Tibial nerve (tissue), 4 donors: Measurements from ENCODE around the gene BACH1.

Experiments used
- EP300 ChIP-seq, 2 donors: sonication (generic); formaldehyde crosslinking; IDR thresholded peaks; one replicate each; pipeline ENCODE4 v1.6.1; 2017; ENCODE audit warnings: antibody characterized with exemption in 2 of 2, mild to moderate bottlenecking in 1 of 2
- TF ChIP-seq, protein P1 (sequence below), 5 experiments: fragments of 200-600 bp in 3 of 5; fragments of 450-650 bp in 2 of 5; sonication (generic) in 3 of 5; IDR thresholded peaks; one replicate each; pipeline ENCODE4 v1.5.1; 2016 to 2019; ENCODE audit warnings: antibody characterized with exemption in 5 of 5, mild to moderate bottlenecking in 3 of 5, moderate library complexity in 2 of 5

DNA sequence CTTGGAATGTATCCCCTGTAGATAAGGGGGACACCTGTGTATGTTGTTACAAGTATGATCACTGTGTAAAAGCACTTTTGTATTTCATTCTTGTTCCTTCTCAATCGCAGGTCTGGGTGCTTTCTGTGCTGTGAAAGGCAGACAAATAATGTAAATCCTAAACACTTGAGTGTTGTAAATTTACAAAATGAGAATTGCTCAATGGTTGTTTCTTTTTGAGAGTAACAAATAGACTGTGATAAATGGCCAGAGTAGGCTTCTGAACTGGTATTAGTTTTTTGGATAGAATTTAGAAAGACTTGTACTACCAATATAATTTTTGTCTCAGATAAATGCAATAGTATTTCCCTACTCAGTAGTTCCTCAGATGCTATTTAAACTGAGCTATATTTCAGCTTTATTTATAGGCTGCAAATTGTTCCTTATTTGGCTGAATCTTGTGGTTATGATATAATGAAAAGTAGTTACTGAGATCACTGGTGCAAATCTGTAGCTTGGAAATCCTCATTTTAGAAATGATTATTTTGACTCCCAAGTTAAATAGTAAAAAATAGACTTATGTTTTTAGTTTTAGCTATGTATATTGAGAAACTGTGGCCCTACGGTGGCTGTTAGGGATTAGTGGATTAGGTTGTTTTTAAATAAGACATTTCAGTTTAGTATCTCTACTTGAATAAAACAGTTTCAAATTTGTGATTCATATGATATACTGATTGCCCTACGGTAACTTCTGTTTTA lies 9.2 kb downstream of the BACH1 start:
- TF ChIP-seq, protein P1, sequence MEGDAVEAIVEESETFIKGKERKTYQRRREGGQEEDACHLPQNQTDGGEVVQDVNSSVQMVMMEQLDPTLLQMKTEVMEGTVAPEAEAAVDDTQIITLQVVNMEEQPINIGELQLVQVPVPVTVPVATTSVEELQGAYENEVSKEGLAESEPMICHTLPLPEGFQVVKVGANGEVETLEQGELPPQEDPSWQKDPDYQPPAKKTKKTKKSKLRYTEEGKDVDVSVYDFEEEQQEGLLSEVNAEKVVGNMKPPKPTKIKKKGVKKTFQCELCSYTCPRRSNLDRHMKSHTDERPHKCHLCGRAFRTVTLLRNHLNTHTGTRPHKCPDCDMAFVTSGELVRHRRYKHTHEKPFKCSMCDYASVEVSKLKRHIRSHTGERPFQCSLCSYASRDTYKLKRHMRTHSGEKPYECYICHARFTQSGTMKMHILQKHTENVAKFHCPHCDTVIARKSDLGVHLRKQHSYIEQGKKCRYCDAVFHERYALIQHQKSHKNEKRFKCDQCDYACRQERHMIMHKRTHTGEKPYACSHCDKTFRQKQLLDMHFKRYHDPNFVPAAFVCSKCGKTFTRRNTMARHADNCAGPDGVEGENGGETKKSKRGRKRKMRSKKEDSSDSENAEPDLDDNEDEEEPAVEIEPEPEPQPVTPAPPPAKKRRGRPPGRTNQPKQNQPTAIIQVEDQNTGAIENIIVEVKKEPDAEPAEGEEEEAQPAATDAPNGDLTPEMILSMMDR (IDR thresholded peaks at IDR 0.05): no peak
- TF ChIP-seq EP300 (IDR thresholded peaks at IDR 0.05): no peak
